ENCODE results near the gene AGPAT3. TPM values are rescaled to one million over a fixed set of nuclear protein-coding genes. Genes with fewer than 3 reads are reported as not detected.

Gene AGPAT3
- polyA plus RNA-seq, 1 experiment = 36.1 TPM

DNA sequence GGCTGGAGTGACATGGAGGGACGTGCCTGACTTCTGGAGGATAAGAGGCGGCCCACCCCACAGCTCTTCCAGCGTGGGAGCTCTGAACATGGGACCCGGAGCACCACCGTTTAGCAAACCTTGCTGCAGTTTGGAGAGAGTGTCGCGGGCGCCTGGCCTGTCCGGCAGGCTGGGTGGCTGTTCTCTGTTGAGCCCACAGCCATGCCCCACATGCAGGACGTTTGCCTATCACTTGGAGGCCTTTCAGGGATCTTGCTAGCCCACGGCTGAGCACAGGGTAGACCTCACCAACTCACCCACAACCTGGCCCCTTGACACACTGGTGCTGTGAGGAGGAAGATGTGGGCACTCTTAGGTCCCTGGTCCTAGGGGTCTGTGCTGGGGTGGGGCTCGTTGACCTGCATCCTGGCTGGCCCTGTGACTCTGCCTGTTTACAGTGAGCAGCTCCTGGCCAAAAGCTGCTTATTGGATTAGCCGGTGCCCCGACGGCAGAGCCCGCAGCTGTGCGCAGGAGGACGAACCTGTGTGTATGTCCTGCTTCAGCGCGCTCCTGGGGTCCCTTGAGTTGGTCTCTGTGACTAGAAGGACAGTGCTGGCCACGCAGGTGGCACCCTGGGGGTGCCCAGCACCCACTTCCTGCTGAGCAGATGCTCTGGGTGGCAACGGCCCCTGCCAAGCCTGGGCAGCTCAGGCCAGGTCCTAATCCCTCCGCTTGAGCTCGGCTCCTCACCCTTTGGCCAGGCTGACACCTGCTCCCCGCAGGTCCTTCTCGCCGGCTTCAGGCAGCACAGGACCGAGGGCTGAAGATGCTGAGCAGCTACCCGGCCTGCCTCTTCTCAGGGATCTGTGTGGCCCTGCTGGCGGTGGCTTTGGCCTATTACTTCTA, 74.7 kb downstream of the AGPAT3 start:
- H3K9me3 ChIP-seq (ENCODE audit: control insufficient read depth, insufficient read depth, low read length) = peaks cover 3% of the 10 kb centered on the region; the same call in 1 of the 2 replicates
- H3K27ac ChIP-seq (ENCODE audit: low read depth, low read length) = no peak overlapping the region
- no peak for DNase-seq (ENCODE audit: low read depth, low spot score)
- ChIA-PET CTCF (interaction anchor here (0.5 to 1.9 kb wide), 6 partner anchors 8 to 128 kb away, joined by 3 to 10 read pairs (median 4); no protein-coding TSS in a partner anchor), POLR2A (no interaction called here)
- H3K4me3 ChIP-seq (ENCODE audit: low read depth, low read length) = no peak overlapping the region
- no peaks in the 10 kb centered on the region for H3K27me3 ChIP-seq (ENCODE audit: control insufficient read depth, insufficient read depth, low read length)
- TF ChIP-seq CTCF (IDR thresholded peaks at IDR 0.05; ENCODE audit: low read depth, low read length) = no peak

- Histone ChIP-seq H3K27ac (ENCODE audit: low read depth, low read length) (no peak overlapping the region), H3K9me3 (ENCODE audit: control insufficient read depth, insufficient read depth, low read length) (peaks cover 3% of the 10 kb centered on the region; the same call in 1 of the 2 replicates), H3K4me3 (ENCODE audit: low read depth, low read length) (no peak overlapping the region), H3K27me3 (ENCODE audit: control insufficient read depth, insufficient read depth, low read length) (no peaks in the 10 kb centered on the region)
- ChIA-PET POLR2A (no interaction called here), CTCF (interaction anchor here (0.5 to 1.9 kb wide), 5 partner anchors 9 to 129 kb away, joined by 3 to 4 read pairs (median 3); no protein-coding TSS in a partner anchor)
- no peak for DNase-seq (ENCODE audit: low read depth, low spot score)
- no peak for TF ChIP-seq CTCF (IDR thresholded peaks at IDR 0.05; ENCODE audit: low read depth, low read length)
Observed at GRCh38 chr21:43940329-43941050, 75.5 kb downstream of the AGPAT3 start.

- Histone ChIP-seq H3K9me3 (ENCODE audit: control insufficient read depth, insufficient read depth, low read length) (peaks cover under 1% of the 10 kb centered on the region; the same call in 1 of the 2 replicates), H3K27me3 (ENCODE audit: control insufficient read depth, insufficient read depth, low read length) (no peaks in the 10 kb centered on the region), H3K27ac (ENCODE audit: low read depth, low read length) (no peak overlapping the region), H3K4me3 (ENCODE audit: low read depth, low read length) (no peak overlapping the region)
- DNase-seq (ENCODE audit: low read depth, low spot score) = no peak
- POLR2A ChIA-PET = no interaction called here
- no peak for TF ChIP-seq CTCF (IDR thresholded peaks at IDR 0.05; ENCODE audit: low read depth, low read length)
- CTCF ChIA-PET = interaction anchor here (1.1 kb wide), 1 partner anchor 33 kb away, joined by 3 read pairs; no protein-coding TSS in a partner anchor
Observed at GRCh38 chr21:43942201-43942600, 77.2 kb downstream of the AGPAT3 start.

DNA sequence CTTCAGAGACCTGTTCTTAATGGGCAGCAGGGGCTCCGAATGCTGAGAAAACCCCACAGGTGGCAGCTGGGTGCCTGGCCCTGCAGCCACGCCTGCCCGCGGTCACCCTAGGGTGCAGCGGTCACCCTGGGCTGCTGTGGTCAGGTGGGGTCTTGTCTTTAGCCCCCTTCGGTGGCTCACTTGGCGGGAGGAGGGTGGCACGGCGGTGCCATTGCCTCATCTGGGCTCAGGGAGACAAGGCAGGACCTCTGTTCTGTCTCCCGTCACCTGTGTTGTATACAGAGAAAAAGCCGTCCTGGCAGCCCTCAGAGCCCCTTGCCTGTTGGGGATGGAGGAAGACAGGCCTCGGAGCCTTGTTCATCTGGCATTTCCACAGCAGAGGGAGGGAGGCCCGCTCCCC, 77.6 kb downstream of the AGPAT3 start:
- H3K27ac ChIP-seq (ENCODE audit: low read depth, low read length) = no peak overlapping the region
- POLR2A ChIA-PET = no interaction called here
- no peak for DNase-seq (ENCODE audit: low read depth, low spot score)
- no peak overlapping the region for H3K4me3 ChIP-seq (ENCODE audit: low read depth, low read length)
- no peaks in the 10 kb centered on the region for H3K27me3 ChIP-seq (ENCODE audit: control insufficient read depth, insufficient read depth, low read length)
- CTCF ChIA-PET = no interaction called here
- no peaks in the 10 kb centered on the region; the same call in 1 of the 2 replicates for H3K9me3 ChIP-seq (ENCODE audit: control insufficient read depth, insufficient read depth, low read length)
- TF ChIP-seq CTCF (IDR thresholded peaks at IDR 0.05; ENCODE audit: low read depth, low read length) = no peak

Data from AG04450 (cell line).